ENCODE results near the gene ZSWIM5. TPM values are rescaled to one million over a fixed set of nuclear protein-coding genes. Genes with fewer than 3 reads are reported as not detected.
A peak's percentile ranks its signal among the peaks of the same experiment; 100 is the strongest.
"Not testable (repeated sequence)": the region's sequence is repeated elsewhere in the genome, so short reads cannot be mapped to it uniquely, and the experiment has no call there.

ZSWIM5 gene
- polyA plus RNA-seq, 3 donors from 2014 or later = 0.16 to 0.17 TPM; not detected in 1

GRCh38 chr1:45002650-45003645 lies 203.5 kb downstream of the ZSWIM5 start:
- Mint-ChIP-seq H3K9me3 (no peaks in the 10 kb centered on the region), H3K36me3 (peaks cover 22 to 39% (median 29%) of the 10 kb centered on the region in 3 donors), H3K4me1 (peaks cover 5 to 12% of the 10 kb centered on the region in 2 donors), H3K27me3 (ENCODE audit: low read depth in 3 of 3) (peaks cover 0 to 4% (median 4%) of the 10 kb centered on the region in 3 donors), H3K27ac (peak overlapping the region in 1 of 6 donors; percentile 61), H3K4me3 (no peak overlapping the region)
- no peak for DNase-seq

- not testable (repeated sequence) for H3K9me3 Mint-ChIP-seq; H3K27me3 Mint-ChIP-seq (ENCODE audit: low read depth in 3 of 3); H3K27ac Mint-ChIP-seq
These were observed 204.8 kb downstream of the ZSWIM5 start for GRCh38 chr1:45001576-45001975.

GRCh38 chr1:45001011-45001481 lies 205.4 kb downstream of the ZSWIM5 start:
- Mint-ChIP-seq H3K27ac (peak overlapping the region in 2 of 6 donors; percentile 45 to 73), H3K4me3 (no peak overlapping the region), H3K4me1 (peaks cover 5 to 6% of the 10 kb centered on the region in 2 donors), H3K9me3 (no peaks in the 10 kb centered on the region), H3K27me3 (ENCODE audit: low read depth in 3 of 3) (peaks cover 0 to 4% (median 4%) of the 10 kb centered on the region in 3 donors), H3K36me3 (peaks cover 16 to 27% (median 25%) of the 10 kb centered on the region in 3 donors)
- DNase-seq = no peak

More at GRCh38 chr1:45001576-45001975, 204.8 kb downstream of the ZSWIM5 start:
- H3K4me3 Mint-ChIP-seq, DNase-seq, H3K4me1 Mint-ChIP-seq: not testable (repeated sequence)
- H3K36me3 Mint-ChIP-seq = peaks cover 16 to 28% (median 25%) of the 10 kb centered on the region in 3 donors

- H3K4me3 Mint-ChIP-seq = no peak overlapping the region
- no peak overlapping the region for H3K27ac Mint-ChIP-seq
- H3K36me3 Mint-ChIP-seq = peaks cover 6 to 15% (median 13%) of the 10 kb centered on the region in 3 donors
- H3K4me1 Mint-ChIP-seq = peaks cover 5 to 6% of the 10 kb centered on the region in 2 donors
- peaks cover 2 to 4% (median 4%) of the 10 kb centered on the region in 3 donors for H3K27me3 Mint-ChIP-seq (ENCODE audit: low read depth in 3 of 3)
- DNase-seq = no peak
- H3K9me3 Mint-ChIP-seq = no peaks in the 10 kb centered on the region
These were observed 207.2 kb downstream of the ZSWIM5 start for GRCh38 chr1:44999232-44999631.

GRCh38 chr1:44995467-44996238 lies 210.8 kb downstream of the ZSWIM5 start:
- Mint-ChIP-seq H3K9me3 (no peaks in the 10 kb centered on the region), H3K27me3 (ENCODE audit: low read depth in 3 of 3) (peaks cover 0 to 4% (median 2%) of the 10 kb centered on the region in 3 donors), H3K4me1 (peaks cover under 1 to 2% of the 10 kb centered on the region in 2 donors), H3K27ac (no peak overlapping the region), H3K4me3 (no peak overlapping the region), H3K36me3 (no peaks in the 10 kb centered on the region)
- DNase-seq = no peak

GRCh38 chr1:44994309-44994898 lies 212.0 kb downstream of the ZSWIM5 start:
- H3K27ac Mint-ChIP-seq = no peak overlapping the region
- DNase-seq = no peak
- H3K36me3 Mint-ChIP-seq = no peaks in the 10 kb centered on the region
- no peaks in the 10 kb centered on the region for H3K9me3 Mint-ChIP-seq
- peaks cover 0 to 2% (median 0%) of the 10 kb centered on the region in 3 donors for H3K27me3 Mint-ChIP-seq (ENCODE audit: low read depth in 3 of 3)
- H3K4me1 Mint-ChIP-seq = no peaks in the 10 kb centered on the region
- no peak overlapping the region for H3K4me3 Mint-ChIP-seq

- peaks cover 3 to 5% (median 5%) of the 10 kb centered on the region in 3 donors for H3K27me3 Mint-ChIP-seq (ENCODE audit: low read depth in 3 of 3)
- DNase-seq = no peak
- no peaks in the 10 kb centered on the region for H3K9me3 Mint-ChIP-seq
- peaks cover 17 to 19% of the 10 kb centered on the region in 2 donors for H3K4me1 Mint-ChIP-seq
- H3K4me3 Mint-ChIP-seq = peak overlapping the region in 2 of 5 donors; percentile 45 to 61
- no peak overlapping the region for H3K27ac Mint-ChIP-seq
- H3K36me3 Mint-ChIP-seq = no peaks in the 10 kb centered on the region
These were observed 217.8 kb downstream of the ZSWIM5 start for GRCh38 chr1:44988531-44989156.

GRCh38 chr1:44985747-44986359 lies 220.6 kb downstream of the ZSWIM5 start:
- H3K9me3 Mint-ChIP-seq = no peaks in the 10 kb centered on the region
- H3K27me3 Mint-ChIP-seq (ENCODE audit: low read depth in 3 of 3) = peaks cover 3 to 5% (median 5%) of the 10 kb centered on the region in 3 donors
- H3K4me1 Mint-ChIP-seq = peaks cover 19 to 23% of the 10 kb centered on the region in 2 donors
- H3K36me3 Mint-ChIP-seq = peaks cover under 1 to 2% (median under 1%) of the 10 kb centered on the region in 3 donors
- peak overlapping the region; percentile 69 to 96 (median 85) for H3K27ac Mint-ChIP-seq
- DNase-seq = no peak
- H3K4me3 Mint-ChIP-seq = peak overlapping the region; percentile 90 to 99 (median 94)

GRCh38 chr1:44977372-44977771 lies 229.0 kb downstream of the ZSWIM5 start:
- not testable (repeated sequence) for H3K4me3 Mint-ChIP-seq; H3K4me1 Mint-ChIP-seq; DNase-seq; H3K27me3 Mint-ChIP-seq (ENCODE audit: low read depth in 3 of 3); H3K9me3 Mint-ChIP-seq; H3K27ac Mint-ChIP-seq
- H3K36me3 Mint-ChIP-seq = peaks cover 25 to 37% (median 27%) of the 10 kb centered on the region in 3 donors

GRCh38 chr1:44976252-44976651 lies 230.2 kb downstream of the ZSWIM5 start:
- no peak for DNase-seq
- H3K9me3 Mint-ChIP-seq = no peaks in the 10 kb centered on the region
- peaks cover 25 to 37% (median 27%) of the 10 kb centered on the region in 3 donors for H3K36me3 Mint-ChIP-seq
- no peak overlapping the region for H3K27ac Mint-ChIP-seq
- H3K27me3 Mint-ChIP-seq (ENCODE audit: low read depth in 3 of 3) = no peaks in the 10 kb centered on the region
- H3K4me3 Mint-ChIP-seq = no peak overlapping the region
- H3K4me1 Mint-ChIP-seq = peaks cover 0 to 2% of the 10 kb centered on the region in 2 donors

GRCh38 chr1:44973645-44974044 lies 232.8 kb downstream of the ZSWIM5 start:
- Mint-ChIP-seq H3K9me3 (no peaks in the 10 kb centered on the region), H3K4me1 (peaks cover 0 to 2% of the 10 kb centered on the region in 2 donors), H3K27me3 (ENCODE audit: low read depth in 3 of 3) (no peaks in the 10 kb centered on the region), H3K36me3 (peaks cover 23 to 31% (median 26%) of the 10 kb centered on the region in 3 donors), H3K27ac (peak overlapping the region in 2 of 6 donors; percentile 23 to 72), H3K4me3 (no peak overlapping the region)
- DNase-seq = no peak

GRCh38 chr1:44970317-44970716 lies 236.1 kb downstream of the ZSWIM5 start:
- Mint-ChIP-seq H3K27me3 (ENCODE audit: low read depth in 3 of 3) (no peaks in the 10 kb centered on the region), H3K4me1 (peaks cover 0 to 2% of the 10 kb centered on the region in 2 donors), H3K9me3 (no peaks in the 10 kb centered on the region), H3K36me3 (peaks cover 3 to 15% (median 7%) of the 10 kb centered on the region in 3 donors), H3K4me3 (no peak overlapping the region), H3K27ac (no peak overlapping the region)
- no peak for DNase-seq
